Stimulated activated CD8-positive, alpha-beta memory T cell treated with anti-CD3 and anti-CD28 coated beads, Interleukin-7, amount 100 ng/mL, for 48 hours (primary cell): ENCODE results near the gene SVOPL.
"Not testable (repeated sequence)": the region's sequence is repeated elsewhere in the genome, so short reads cannot be mapped to it uniquely, and the experiment has no call there.

Experiments used
- DNase-seq, 2 donors: peaks; one replicate each; pipeline ENCODE4 v3.0.0-alpha.2; 2020; ENCODE audit warnings: low read depth in 1 of 2; ENCODE audit errors: extremely low read depth in 1 of 2

Gene SVOPL, protein sequence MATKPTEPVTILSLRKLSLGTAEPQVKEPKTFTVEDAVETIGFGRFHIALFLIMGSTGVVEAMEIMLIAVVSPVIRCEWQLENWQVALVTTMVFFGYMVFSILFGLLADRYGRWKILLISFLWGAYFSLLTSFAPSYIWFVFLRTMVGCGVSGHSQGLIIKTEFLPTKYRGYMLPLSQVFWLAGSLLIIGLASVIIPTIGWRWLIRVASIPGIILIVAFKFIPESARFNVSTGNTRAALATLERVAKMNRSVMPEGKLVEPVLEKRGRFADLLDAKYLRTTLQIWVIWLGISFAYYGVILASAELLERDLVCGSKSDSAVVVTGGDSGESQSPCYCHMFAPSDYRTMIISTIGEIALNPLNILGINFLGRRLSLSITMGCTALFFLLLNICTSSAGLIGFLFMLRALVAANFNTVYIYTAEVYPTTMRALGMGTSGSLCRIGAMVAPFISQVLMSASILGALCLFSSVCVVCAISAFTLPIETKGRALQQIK

GRCh38 chr7:138700857-138701536 is at the start of gene SVOPL:
Gene SVOPL, minus strand, starts transcription at chr7:138701362. Its CDS starts 22,317 bp downstream, at chr7:138679045.
- DNase-seq: no peak

DNA sequence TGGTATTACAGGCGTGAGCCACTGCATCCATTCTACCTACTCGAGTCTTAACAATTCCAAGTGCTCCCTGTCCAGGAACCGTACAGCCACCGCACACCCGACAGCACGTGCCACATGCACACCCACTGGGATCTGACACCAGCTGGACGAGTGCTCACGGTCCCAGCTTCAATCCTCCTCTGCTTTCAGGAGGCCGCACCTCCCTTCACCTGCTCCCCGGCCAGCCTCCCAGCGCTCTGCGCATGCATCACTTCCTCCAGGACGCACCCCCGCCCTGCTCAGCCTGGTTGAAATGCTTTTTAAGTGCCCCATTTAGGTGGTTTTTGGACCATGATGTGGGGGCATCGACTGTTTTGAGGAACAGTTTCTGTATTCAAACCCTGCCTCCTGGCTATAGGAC is 49.3 kb upstream of the SVOPL start:
- no peak for DNase-seq

DNA sequence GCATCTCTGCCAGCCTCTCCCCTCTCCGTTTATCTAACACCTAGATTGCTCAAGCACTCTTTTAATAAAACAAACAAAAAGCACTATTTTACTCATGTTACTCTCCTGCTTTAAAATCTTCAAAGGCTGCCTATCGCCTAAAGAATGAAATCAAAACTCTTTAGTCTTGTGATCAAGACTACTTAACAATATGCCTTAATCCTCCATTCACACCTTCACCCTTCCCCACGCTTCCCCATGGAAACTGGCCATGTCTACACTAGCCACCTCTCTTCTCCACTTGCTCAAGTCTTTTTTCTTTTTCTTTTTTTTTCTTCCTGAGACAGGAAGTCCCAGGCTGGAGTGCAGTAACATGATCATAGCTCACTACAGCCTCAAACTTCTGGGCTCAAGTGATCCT is 48.8 kb upstream of the SVOPL start:
- DNase-seq: no peak

- no peak for DNase-seq
Observed at GRCh38 chr7:138748666-138749065, 47.5 kb upstream of the SVOPL start.

GRCh38 chr7:138746073-138746472 is 44.9 kb upstream of the SVOPL start:
- peak in 1 of 2 donors; percentile 32 for DNase-seq

GRCh38 chr7:138745189-138745588 is 44.0 kb upstream of the SVOPL start:
- DNase-seq: no peak

- no peak for DNase-seq
Observed at GRCh38 chr7:138741453-138741735, 40.2 kb upstream of the SVOPL start.

GRCh38 chr7:138739859-138740258 is 38.7 kb upstream of the SVOPL start:
- DNase-seq: no peak

DNA sequence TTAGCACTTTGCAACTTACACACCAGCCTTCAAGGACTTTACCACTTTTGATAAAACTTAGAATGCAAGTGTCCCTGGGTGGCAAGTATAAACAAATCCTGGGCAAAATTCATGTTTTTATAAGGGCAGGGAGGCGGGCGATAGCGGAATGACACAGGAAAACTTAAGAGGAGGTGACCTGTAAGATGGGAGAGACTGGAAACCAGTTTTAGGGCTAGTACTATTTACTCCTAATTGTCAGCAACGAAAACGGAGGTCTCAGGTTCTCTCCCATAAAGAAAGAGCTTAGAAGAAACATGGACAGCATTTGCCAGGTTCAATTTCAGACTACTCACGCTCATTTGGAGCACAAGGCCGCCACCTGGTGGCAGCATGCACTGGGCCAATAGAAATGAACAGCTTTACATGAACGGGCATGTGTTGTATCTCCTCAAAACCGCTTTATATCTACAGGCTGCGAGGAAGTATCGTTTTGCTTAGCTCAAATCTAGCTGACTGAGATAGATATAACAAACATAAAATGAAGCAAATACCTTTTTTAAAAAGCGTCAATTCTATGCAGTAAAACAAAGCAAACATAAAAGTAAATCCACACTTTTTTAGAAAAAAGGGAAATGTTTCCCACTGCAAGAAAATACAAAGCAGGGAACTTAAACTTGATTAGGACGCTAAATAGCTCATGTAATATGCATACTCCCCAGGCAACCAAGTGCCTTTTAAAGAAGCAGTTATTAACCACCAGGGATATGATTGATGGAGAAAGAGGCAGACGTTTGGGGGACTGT is 37.6 kb upstream of the SVOPL start:
- peak; percentile 47 to 54 for DNase-seq

- DNase-seq: no peak
Observed at GRCh38 chr7:138738114-138738513, 37.0 kb upstream of the SVOPL start.

DNA sequence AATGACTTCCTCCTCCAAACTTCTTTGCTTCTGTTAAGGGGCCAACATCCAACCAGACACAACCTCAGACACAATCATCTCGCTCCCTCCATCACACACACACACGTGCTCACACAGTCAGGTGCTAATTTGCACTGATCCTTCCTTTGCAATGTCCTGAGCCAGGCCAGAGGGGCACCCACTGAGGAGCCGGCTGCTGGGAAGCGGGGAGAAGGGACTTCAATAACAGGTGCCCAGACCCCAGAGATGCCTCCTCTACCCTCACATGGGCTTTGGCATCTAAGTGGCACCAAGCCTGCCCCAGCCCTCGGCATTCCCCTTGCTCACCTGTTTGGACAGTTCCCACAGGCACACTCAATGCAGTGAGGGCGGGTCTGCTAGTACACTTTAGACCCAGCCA is 34.2 kb upstream of the SVOPL start:
- DNase-seq: no peak

- DNase-seq: not testable (repeated sequence)
Observed at GRCh38 chr7:138731733-138732132, 30.6 kb upstream of the SVOPL start.

GRCh38 chr7:138729444-138729843 is 28.3 kb upstream of the SVOPL start:
- no peak for DNase-seq

GRCh38 chr7:138727336-138728099 is 26.4 kb upstream of the SVOPL start:
- DNase-seq: no peak

- DNase-seq: no peak
Observed at GRCh38 chr7:138726288-138726687, 25.1 kb upstream of the SVOPL start.

DNA sequence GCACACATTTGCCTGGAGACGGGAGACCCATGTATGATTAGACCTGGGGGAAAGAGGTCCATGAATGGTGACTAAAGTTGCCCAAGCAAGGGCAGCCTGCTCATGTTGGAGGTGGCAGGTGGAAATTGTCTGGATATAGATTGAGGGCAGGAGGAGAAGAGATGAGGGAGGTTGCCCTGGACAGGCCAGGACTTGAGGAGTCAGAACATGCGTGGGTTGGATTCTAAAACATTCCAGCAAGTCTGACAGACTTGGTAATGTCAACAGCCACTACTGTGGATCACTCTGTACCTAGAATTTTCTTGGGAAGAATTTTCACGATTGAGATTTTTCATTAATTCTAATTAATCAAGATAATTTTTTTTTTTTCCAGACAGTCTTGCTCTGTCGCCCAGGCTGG is 19.1 kb upstream of the SVOPL start:
- DNase-seq: no peak

DNA sequence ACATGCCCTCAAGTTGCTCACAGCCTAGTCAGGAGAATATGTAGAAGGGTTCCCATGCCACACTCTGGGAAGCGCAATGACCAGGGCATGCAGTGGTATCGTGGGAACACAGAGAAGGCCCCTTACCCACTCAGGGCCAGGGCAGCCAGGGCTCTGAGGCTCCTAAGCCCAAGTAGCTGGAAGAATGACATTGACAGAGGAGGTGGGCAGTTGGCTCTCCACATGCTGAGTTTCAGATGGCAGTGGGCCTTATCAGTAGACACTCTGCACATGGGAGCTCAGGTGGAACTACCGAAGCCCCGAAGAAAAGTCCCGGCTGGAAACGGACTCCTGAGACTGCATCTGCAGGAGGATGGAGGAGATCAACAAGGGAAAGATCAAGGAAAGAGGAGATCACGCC is 15.7 kb upstream of the SVOPL start:
- no peak for DNase-seq

- no peak for DNase-seq
Observed at GRCh38 chr7:138713191-138713590, 12.0 kb upstream of the SVOPL start.

DNA sequence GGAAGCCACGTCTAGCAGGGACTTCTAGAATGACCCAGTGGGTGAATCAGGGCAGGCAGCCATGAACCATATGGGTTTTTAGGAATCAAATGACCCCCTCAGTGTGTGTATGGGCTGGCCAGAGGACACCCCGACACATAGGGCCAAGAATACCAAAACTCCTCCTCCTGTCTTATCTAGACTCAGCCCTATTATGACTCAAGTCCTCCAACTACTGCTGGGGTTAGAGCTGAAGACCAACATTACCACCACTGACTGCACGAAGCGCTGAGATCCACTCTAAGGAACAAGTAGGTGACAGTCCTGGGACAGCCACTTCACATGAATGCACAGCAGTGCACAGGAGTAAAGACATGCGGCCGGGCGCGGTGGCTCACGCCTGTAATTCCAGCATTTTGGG is 11.5 kb upstream of the SVOPL start:
- DNase-seq: no peak

DNA sequence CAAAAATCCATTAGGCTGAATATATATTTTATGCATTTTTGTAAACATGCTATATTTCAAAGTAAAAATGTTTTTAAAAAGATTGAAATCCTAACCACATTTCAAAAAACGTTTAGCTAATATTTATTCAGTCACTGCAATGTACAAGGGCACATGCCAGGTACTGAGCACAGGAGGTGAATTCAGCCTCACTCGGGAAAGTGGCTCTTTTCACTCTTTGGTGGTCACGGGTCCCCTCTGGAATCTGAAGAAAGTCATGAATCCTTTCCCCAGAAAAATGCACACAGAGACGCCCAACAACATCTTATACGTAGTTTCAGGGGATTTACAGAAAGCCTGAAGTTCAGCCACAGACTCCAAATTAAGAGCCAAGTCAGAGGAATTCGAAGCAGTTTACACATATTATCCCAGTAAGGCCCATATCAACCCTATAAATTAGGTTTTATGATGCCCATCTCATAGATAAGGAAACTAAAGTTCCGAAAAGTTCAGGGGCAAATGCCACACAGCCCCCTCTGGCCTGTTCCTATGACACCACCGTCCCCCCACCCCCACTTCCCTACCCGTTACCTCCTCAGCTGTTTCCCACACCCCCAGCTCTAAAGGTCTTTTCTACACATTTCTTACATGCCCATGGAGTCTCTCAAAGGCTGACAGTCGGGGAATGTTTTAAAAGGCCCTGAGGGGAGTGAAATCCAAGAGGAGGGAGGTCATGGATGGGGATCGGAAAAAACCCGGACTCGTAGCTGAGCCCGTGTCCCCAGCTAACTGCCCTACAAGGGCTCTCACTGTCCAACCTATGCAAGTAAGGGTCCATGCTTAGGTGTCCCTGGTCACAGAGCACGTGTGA is 9.6 kb upstream of the SVOPL start:
- no peak for DNase-seq
